Neural cell (in vitro differentiated cells): Measurements from ENCODE around the gene TMEM19.

Source experiments
- EP300 ChIP-seq: fragments of 450-650 bp; conservative IDR thresholded peaks from 2 replicates; pipeline ENCODE4 v1.6.1; 2014; ENCODE audit warnings: antibody characterized with exemption, mild to moderate bottlenecking, moderate library complexity; ENCODE audit not compliant: poor library complexity, severe bottlenecking
- TF ChIP-seq, protein P1 (sequence below): fragments of 450-650 bp; IDR thresholded peaks from 2 replicates; pipeline ENCODE4 v1.5.1; 2014; ENCODE audit warnings: antibody characterized with exemption, mild to moderate bottlenecking, moderate library complexity; ENCODE audit not compliant: poor library complexity, severe bottlenecking

GRCh38 chr12:71732357-71732712 lies 46.5 kb downstream of the TMEM19 start:
- TF ChIP-seq, protein P1, sequence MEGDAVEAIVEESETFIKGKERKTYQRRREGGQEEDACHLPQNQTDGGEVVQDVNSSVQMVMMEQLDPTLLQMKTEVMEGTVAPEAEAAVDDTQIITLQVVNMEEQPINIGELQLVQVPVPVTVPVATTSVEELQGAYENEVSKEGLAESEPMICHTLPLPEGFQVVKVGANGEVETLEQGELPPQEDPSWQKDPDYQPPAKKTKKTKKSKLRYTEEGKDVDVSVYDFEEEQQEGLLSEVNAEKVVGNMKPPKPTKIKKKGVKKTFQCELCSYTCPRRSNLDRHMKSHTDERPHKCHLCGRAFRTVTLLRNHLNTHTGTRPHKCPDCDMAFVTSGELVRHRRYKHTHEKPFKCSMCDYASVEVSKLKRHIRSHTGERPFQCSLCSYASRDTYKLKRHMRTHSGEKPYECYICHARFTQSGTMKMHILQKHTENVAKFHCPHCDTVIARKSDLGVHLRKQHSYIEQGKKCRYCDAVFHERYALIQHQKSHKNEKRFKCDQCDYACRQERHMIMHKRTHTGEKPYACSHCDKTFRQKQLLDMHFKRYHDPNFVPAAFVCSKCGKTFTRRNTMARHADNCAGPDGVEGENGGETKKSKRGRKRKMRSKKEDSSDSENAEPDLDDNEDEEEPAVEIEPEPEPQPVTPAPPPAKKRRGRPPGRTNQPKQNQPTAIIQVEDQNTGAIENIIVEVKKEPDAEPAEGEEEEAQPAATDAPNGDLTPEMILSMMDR, result no peak
- TF ChIP-seq EP300, result no peak
